ENCODE results near the gene PCBP3.

Gene PCBP3

GRCh38 chr21:45910155-45910547 lies 266.6 kb downstream of the PCBP3 start:
- TF ChIP-seq, protein P1, sequence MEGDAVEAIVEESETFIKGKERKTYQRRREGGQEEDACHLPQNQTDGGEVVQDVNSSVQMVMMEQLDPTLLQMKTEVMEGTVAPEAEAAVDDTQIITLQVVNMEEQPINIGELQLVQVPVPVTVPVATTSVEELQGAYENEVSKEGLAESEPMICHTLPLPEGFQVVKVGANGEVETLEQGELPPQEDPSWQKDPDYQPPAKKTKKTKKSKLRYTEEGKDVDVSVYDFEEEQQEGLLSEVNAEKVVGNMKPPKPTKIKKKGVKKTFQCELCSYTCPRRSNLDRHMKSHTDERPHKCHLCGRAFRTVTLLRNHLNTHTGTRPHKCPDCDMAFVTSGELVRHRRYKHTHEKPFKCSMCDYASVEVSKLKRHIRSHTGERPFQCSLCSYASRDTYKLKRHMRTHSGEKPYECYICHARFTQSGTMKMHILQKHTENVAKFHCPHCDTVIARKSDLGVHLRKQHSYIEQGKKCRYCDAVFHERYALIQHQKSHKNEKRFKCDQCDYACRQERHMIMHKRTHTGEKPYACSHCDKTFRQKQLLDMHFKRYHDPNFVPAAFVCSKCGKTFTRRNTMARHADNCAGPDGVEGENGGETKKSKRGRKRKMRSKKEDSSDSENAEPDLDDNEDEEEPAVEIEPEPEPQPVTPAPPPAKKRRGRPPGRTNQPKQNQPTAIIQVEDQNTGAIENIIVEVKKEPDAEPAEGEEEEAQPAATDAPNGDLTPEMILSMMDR (conservative IDR thresholded peaks at IDR 0.05; ENCODE audit: control insufficient read depth, insufficient read depth, low read depth, low read length): no peak
- DNase-seq (ENCODE audit: low read depth): no peak
- no peak overlapping the region for H3K4me3 ChIP-seq (ENCODE audit: control insufficient read depth, low read depth, low read length)

GRCh38 chr21:45910548-45911221 lies 267.2 kb downstream of the PCBP3 start:
- TF ChIP-seq, protein P1 (conservative IDR thresholded peaks at IDR 0.05; ENCODE audit: control insufficient read depth, insufficient read depth, low read depth, low read length): no peak
- no peak for DNase-seq (ENCODE audit: low read depth)
- H3K4me3 ChIP-seq (ENCODE audit: control insufficient read depth, low read depth, low read length): no peak overlapping the region

GRCh38 chr21:45911806-45912325 lies 268.3 kb downstream of the PCBP3 start:
- TF ChIP-seq, protein P1 (conservative IDR thresholded peaks at IDR 0.05; ENCODE audit: control insufficient read depth, insufficient read depth, low read depth, low read length): no peak
- no peak overlapping the region for H3K4me3 ChIP-seq (ENCODE audit: control insufficient read depth, low read depth, low read length)
- DNase-seq (ENCODE audit: low read depth): no peak

DNA sequence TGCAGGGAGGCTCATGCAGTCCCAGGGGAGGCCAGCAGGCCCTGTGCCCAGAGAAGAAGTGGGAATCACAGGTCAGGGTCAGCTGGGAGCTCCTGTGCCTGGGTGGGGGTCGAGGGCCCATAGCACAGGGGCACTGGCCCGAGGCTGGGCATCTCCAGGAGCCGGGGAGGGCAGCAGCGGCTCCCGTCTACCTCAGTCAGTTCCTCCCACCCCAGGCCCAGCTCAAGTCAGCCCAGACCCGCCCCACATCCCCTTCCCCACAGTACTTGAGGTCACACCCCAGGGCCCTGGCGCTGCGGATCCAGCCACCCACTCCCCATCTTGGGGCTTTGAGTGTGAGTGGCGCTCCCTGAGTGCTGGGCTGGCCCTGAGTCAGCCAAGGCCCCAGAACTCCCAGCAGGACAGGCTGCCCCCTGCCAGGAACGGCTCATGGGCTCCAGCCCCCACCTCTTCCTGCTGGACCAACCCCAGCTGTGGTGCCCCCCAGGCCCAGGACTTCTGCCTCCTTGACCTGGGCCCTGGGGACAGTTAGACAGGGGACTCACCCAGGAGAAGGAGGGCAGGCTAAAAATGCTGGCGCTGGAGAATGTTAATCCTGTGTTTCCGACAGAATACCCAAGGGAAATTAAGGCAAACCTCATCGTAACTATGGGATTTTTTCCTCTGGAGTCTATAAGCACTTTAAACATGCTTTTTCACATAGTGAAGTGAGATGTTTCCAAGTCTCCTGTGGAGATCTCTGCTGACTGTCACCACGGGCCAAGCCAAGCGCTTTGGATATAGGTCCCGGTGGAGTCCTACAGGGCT lies 269.3 kb downstream of the PCBP3 start:
- H3K4me3 ChIP-seq (ENCODE audit: control insufficient read depth, low read depth, low read length): no peak overlapping the region
- TF ChIP-seq, protein P1 (conservative IDR thresholded peaks at IDR 0.05; ENCODE audit: control insufficient read depth, insufficient read depth, low read depth, low read length): no peak
- DNase-seq (ENCODE audit: low read depth): no peak

- H3K4me3 ChIP-seq (ENCODE audit: control insufficient read depth, low read depth, low read length): no peak overlapping the region
- DNase-seq (ENCODE audit: low read depth): no peak
- TF ChIP-seq, protein P1 (conservative IDR thresholded peaks at IDR 0.05; ENCODE audit: control insufficient read depth, insufficient read depth, low read depth, low read length): no peak
Measured at GRCh38 chr21:45913418-45913765, 269.9 kb downstream of the PCBP3 start.

GRCh38 chr21:45913886-45914285 lies 270.4 kb downstream of the PCBP3 start:
- TF ChIP-seq, protein P1 (conservative IDR thresholded peaks at IDR 0.05; ENCODE audit: control insufficient read depth, insufficient read depth, low read depth, low read length): no peak
- no peak overlapping the region for H3K4me3 ChIP-seq (ENCODE audit: control insufficient read depth, low read depth, low read length)

More at GRCh38 chr21:45913886-45914285, 270.4 kb downstream of the PCBP3 start:
- no peak for DNase-seq (ENCODE audit: low read depth)
